HG03469 (cell line): ENCODE results near the gene CLMP.
"Not testable (repeated sequence)": the region's sequence is repeated elsewhere in the genome, so short reads cannot be mapped to it uniquely, and the experiment has no call there.

Source experiments
- ATAC-seq: cut with Tn5 transposase; IDR thresholded peaks from one replicate; pipeline ENCODE4 v1.9.1; 2021; ENCODE audit warnings: mild to moderate bottlenecking, moderate library complexity, moderate number of reproducible peaks; ENCODE audit not compliant: unreplicated experiment

CLMP gene

DNA sequence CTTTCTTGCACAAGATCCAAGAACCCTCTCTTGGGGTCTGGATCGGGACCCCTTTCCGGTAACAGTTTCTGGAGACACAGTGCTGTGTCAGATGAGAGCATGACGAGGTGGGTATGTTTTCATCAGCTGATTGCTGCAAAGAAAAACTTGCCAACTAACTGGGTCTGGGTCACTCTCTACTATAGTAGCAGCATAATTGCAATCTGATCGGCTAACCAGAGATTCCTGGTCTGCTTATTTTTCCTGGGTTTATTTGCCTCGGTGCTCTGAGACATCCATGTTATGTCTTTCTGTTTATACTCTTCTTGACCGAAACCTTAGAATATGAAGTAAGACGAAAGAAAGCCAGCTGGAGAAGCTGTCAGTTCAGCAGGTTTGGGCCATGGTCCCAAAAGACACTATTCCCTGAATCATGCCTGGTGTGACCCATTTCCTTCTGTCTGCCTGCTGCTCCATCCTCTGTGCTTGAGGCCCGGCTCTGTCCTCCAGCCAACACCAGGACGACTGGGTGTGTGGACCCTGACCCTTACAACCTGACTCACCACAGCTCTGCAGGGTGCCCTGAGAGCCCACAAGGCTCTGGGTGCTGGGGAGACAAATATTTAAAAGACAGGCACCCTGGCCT lies 24.1 kb upstream of the CLMP start:
- ATAC-seq, result no peak

DNA sequence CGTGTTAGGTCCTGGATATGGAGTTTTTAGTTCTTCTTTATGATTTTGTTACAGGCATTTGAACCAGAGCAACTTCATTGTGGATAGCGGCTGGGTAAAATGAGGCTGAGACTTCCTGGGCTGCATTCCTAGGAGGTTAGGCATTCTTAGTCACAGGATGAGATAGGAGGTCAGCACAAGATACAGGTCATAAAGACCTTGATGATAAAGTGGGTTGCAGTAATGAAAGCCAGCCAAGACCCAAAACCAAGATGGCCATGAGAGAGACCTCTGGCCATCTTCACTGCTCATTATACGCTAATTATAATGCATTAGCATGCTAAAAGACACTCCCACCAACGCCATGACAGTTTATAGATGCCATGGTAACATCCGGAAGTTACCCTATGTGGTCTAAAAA lies 23.4 kb upstream of the CLMP start:
- ATAC-seq, result no peak

DNA sequence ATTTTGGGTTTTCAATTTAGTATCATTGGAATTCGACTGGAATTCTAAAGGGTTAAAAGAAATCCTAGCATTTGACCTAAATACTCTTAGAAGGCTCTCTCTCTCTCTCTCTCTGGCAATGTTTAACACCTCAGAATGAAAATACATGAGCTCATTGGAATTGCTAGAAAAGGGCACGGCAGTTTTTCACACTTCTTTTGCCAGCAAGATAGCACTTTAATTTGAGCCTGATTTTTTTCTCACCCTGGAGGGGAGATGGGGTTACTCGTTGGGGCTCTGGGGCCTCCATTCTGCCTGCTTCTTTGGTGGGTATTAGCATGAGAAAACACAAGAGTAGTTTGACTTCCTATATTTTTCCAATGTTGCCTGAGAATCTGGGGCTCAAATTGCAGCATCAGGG lies 22.8 kb upstream of the CLMP start:
- no peak for ATAC-seq

DNA sequence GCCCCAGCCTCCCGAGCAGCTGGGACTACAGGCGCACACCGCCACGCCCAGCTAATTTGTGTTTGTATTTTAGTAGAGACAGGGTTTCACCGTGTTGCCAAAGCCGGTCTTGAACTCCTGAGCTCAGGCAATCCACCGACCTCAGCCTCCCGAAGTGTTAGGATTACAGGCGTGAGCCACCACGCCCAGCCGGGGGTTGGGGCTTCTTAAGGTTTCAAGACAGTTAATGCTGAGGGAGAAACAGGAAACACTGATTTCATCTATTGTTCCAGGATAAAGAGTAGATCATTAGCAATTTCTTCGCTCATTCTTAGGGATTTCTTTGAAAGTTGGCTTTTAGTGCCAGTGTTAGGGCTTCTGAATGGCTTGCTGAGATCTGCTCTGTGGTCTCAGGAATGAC lies 21.2 kb upstream of the CLMP start:
- no peak for ATAC-seq

DNA sequence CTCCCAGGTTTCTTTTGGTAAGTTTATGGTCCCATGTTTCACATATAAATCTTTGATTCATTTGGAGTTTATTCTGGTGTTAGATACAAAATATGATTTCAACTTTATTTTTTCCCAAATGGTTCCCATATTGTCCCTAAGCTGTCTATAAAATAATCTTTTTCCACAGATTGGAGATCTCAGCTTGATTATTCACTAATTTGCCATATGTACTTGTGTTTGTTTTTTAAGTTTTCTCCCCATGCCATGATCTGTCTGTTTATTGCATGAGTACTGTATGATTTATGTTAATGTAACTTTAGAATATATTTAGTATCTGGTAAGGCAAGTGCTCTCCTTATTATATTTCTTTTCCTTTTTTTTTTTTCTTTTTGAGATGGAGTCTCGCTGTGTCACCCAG lies 19.9 kb upstream of the CLMP start:
- ATAC-seq, result no peak

DNA sequence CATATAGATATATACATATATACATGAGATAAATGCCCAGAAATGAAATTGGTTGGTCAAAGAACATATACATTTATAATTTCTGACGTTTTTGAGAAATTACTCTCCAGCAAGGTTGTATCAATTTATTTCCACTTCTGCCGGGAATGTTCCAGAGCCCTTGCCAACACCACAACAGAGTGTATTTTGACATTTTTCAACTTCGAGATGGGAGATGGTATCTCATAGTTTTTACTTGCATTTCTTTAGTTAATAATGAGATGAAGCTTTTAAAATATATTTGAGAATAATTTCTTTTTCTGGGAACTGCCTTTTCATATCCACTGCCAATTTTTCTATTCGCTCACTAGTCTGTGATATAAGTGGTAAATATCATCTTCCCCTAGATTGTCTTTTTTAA lies 19.3 kb upstream of the CLMP start:
- ATAC-seq, result no peak

DNA sequence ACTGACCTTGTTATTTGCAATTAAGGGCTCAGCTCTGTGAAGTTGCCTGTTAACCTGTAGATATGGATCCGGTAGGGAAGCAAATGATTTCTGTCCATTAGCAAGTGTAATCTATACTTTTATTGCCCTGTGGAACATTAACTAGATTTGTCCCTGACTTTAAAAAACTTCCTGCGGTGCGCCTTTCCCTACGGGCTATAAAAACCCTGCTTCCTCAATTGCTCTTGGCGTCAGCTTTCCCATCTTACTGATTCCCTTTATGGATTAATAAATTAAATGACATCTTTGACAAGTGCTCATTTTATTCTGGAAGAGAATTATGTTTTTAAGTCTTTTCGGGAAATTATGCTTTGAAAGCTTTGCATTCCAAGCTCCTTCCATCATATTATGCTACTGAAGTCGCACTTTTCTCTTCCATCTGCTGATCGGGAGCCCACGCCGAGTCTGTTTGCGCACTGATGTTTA lies 18.3 kb upstream of the CLMP start:
- no peak for ATAC-seq

DNA sequence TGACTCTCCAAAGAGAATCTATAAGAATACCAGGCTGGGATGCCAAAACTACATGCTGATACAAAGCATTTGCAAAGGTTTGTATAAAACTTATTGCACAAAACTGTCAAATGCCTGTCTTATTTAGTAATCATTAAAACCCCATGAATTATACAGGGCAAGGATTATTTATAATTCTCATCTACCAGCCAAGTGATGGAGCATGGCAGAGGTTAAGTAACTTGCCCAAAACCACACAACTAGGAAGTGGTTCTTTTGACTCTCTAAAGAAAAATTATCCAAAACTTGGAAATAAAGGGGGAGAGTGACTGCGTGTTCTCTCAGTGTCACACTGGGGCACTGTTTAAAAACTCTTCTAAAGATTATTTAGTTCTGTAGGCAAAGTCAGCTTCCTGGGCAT lies 17.4 kb upstream of the CLMP start:
- no peak for ATAC-seq

DNA sequence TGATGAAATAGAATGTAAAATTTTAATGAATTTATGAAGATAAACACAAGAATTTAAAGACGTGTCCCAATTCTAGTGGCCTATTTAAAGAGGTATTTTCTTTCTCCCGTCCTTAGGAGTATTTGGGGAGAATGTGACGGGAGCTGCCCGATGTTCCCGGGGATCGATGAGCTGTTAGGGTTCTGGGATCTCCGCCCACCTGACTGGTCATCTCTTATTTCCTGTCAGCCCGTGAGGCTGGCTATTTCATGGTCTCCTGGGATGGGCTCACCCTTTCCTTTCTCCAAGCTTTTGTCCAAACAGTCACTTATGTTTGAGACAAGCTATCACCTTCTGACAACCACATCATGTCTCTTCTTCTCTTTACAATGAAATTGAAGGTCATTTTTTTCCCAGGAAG lies 16.9 kb upstream of the CLMP start:
- ATAC-seq, result no peak

DNA sequence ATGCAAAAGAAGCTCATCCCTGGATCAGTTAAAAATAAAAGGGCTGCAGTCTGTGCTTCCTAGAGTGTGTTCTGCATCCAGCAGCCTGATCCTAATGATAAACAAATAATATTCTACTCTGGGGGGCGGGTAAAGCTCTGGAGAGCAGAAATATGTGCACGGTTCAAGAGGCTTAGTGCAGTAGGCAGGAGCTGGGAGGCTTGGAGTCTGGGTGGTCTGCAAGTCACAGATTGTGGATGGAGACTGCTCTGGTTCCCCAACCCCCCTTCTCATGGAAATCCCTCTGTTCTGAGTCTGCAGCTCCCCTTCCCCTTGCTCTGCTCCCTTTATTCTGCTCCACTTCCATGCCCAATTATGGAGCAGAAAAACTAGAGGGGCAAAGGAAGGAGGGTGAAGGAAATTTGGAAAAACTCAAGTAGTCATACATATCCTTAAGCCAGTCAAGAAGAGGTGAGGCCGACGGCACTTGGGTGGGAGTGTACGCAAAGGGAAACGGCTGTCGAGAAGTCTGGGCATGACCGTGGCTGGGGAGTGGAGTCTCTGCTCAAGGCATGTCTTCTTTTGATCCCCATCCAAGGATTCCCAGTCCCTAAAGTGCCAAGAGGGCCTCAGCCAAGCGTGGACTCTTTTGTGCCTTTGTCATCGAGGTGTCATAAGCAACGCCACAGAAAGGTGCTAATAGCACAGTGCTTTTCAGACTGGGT lies 16.3 kb upstream of the CLMP start:
- no peak for ATAC-seq

DNA sequence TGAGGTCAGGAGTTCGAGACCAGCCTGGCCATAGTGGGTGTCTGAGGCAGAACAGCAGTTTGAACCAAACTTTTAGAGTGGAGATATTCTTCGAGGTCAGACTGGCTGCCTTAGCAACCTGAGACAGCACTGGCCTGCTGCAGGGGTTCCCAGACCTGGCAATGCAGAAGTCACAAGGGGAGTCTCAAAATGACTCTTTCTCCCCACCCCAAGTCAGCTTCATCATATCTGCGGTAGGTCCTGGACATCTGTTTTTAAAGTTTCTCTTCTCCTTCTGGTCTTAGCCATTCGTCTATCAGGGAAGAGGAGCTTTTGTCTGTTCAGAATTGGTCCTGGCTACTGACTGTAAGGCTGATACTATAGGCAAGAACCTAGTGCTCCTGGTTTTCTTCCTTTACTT lies 14.5 kb upstream of the CLMP start:
- no peak for ATAC-seq

DNA sequence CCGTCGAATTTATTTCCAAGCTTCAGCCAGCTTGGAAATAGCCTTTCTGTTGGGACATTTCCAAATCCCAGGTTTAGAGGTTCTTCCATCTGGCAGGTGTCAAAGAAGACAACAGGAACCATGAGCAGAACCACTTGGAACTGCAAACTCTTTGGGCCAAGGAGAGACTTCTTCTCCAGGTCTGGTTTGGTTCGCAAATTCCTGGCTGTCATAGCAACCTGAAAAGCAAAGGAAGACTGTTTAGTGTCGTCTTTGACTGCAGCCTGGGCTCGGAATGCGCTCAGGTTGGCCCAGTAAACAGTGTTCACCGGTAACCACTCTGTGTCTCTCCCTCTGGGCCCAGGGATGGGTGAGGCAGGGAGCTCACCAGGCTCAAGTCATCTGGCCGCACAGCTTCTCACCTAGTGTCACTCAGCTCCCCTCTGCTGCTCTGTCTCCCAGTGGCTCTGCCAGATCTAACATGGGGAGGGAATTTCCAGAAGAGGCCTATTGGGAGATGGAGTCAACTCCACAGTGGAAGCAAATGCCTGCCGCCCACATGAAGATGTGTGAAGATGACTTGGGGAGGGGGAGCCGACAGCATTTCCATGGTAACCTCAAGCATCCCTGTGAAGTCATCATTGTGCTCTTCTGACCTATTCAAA lies 11.9 kb upstream of the CLMP start:
- ATAC-seq, result no peak

DNA sequence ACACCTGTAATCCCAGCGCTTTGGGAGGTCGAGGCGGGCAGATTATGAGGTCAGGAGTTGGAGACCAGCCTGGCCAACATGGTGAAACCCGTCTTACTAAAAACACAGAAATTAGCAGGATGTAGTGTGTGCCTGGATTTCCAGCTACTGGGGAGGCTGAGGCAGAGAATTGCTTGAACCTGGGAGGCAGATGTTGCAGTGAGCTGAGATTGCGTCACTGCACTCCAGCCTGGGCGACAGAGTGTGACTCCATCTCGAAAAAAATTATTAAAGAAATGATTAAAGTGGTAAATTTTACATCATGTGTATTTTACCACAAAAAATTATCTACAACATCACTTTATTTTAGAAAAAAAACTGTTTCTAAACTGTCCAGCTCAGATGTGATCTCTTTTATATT lies 11.0 kb upstream of the CLMP start:
- ATAC-seq, result not testable (repeated sequence)

DNA sequence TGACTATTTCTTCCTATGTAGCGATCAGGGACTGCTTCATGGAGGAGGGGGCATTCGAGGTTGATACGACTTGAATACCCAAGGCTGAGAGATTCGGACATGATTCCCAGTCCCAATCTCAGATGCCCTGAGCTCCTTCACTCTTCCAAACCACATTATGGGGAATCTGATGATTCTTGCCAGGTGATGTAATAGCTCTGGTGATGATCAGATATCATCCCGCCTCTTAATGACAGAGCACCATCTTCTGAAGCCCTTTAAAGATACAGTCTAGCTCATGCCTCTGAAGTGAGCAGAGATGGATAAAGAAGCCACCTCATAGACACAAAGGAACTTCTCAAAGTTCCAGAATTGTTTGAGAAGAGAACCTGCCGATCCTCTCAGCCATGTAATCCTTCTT lies 8.9 kb upstream of the CLMP start:
- ATAC-seq, result no peak

DNA sequence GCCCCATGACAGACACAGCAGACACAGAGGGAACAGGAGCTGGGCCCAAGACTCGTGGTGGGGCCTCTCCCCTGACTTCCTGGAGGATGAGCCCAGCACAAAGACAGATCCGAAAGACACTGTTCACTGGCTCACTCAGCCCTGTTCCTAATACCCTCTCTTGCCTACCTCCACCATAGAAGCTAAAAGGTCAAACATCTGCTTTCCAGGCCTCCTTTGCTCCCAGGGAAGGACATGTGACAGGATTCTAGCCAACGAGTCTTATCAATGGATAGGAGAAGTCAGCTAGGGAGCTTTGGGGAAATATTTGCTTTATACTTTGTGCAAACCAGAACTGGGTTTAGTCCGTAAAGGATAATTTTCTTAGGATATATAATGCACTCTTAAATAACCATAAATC lies 8.4 kb upstream of the CLMP start:
- ATAC-seq, result no peak

DNA sequence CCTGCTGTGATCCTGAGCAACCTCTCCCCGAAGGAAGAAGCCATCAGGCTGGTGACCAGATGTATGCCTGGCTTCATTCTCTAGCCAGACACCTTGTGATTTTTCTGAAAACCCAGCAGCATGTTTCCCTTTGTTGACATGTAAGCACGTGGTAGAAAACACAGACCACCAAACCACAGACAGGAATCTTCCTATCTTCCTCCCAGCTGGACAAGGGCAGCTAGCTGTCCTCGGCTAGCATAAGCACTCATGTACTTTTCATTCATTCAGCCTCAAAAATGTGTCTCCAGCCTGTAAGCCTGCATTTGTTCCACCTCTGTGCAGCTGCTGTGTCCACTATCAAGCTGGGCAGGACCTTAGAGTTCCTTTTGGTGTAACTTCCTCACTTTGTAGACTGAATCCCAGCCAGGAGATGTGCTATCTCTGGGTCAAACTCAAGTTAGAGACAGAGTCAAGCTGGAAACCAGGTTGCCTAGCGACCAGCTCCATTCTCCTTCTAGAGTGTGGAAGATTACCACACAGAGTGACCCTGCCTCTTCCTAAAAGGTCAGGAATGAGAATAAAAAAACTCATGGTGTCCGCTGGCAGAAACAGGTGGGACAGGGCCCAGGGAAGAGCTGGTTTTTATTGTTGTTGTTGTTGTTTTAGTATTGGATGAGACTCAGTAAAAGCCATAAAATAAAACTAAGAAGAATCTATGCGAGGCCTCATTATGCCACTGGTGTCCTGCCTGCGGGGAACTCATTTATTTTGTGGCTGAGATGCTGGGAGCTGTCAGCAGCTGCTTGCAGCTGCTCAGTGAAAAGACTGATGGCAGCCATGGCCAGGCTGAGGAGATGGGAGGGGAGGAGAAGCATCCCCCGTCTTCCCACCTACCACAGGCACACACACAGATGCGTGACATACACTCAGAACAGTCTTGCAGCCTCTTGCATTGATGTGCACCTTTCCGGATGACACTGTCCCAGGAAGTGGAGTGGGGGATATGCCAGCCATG lies 7.4 kb upstream of the CLMP start:
- ATAC-seq, result no peak

DNA sequence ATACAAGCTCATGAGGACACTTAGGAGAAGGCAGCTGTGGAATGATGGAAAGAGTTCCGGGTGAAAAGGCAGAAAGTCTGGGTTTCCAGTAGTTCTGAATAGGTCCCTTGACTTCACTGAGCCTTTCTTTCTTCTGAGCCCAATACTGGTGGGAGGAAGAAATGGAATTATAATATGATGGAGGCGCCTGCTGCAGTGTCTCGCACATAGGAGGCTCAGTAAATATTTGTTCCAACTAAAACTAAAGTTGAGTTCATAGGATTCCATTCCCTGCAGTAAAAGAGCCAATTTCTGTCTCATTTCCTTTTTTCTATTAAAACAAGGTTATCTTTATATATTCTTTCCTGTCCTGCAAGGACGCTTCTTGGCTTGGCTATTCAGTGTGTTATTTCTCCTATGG lies 5.2 kb upstream of the CLMP start:
- no peak for ATAC-seq

DNA sequence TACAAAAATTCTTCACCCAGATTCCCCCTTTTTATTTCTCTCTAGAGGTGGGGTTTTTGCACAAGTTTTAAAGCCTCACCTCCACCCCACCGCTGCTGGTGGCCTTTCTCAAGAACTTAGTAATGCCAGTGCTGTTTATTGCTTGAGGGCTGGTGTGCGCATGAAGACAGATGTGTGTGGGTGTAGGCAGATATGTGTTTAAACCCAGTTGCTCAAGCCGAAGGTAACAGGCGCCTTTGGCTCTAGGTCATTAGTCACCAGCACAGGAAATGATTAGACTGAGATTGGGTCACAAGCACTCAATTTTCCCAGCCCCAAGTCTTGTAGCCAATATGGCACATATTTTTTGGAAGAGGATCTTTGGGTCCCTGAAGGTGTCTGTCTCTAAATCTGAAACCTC lies 2.7 kb upstream of the CLMP start:
- no peak for ATAC-seq

DNA sequence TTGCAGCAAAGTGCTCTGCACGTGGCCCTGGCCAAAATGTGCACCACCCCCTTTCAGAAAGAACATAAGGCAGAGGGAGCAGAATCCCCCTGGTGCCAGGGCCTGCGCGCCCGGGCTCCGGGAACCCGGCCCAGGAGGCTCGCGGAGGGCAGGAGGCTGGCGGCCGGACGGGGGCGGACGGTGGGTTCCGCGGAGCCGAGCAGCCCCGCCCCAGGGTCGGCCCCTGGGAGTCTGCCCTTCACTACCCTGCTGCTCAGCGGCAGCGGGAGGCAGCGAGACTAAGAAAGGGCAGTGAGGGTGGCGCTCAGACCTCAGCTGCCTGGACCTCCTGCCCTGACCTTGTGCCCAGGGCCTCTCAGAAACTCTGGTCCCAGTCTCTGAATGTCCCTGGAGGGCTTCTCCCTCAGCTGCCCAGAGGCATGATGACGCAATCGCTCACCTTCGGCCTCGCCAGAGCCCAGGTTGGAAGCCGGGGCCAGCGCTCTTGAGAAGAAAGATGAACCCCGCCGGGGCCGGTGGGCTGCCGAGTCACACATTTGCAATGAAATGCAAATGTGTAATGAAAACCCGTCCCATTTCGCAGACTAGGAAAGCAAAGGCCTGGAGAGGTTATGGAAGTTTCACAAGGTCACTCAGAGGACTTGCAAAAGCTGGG lies 1.1 kb upstream of the CLMP start:
- no peak for ATAC-seq

DNA sequence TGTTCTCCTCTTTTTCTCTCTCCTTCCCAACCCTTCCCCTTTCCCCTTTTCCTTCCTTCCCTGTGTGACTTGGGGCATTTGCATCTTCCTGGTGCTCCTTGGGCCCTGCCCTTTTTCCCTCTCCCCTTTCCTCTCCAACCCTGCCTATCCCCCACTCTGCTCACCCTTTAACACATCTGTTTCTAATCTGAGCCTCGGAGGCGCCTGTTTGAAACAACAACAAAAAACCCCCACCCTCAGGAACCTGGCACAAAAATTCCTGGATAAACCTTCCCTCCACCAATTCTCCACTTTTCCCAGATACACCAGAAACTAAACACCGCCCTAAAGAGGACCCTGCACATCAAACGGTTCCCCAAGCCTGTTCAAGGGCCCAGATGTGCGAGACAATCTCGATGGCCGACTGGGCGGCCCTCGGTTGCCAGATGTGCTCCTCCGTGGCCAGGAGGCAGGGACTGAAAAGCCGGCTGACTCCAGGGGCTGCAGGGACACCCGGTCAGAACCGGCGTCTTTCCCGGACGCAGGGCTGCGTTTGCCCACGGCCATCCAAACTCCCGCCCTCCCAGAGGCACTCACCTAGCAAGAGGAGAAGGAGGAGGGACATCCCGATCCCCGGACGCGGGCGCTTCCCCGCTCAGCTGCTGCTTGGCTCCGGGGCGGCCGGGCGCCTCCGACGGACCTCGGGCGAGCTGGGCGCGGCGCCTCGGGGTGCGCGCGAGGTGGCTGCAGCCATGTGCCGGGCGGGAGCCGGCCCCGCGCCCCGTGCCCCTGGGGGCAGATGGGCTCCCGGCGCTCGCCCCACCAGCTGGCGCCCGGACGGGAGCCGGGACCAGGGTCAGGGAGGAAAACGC lies 486 bp downstream of the CLMP start:
- no peak for ATAC-seq
